GM13977 (cell line): ENCODE data around the gene CNOT6L.

Experiments
- DNase-seq: peaks from one replicate; pipeline ENCODE4 v3.0.0; 2012; ENCODE audit warnings: low spot score
- in situ Hi-C: fragments of 300-500 bp; cut with MboI; formaldehyde crosslinking; loops from one replicate; pipeline ENCODE4 v1.12.0; 2022; ENCODE audit warnings: low sequenced_read_pairs, low pct_unique_long_range_greater_than_20kb, mixed read lengths, inconsistent platforms; ENCODE audit not compliant: unreplicated experiment
- TF ChIP-seq, protein P1 (sequence below): IDR thresholded peaks from 2 replicates; pipeline ENCODE4 v1.5.1; 2012; ENCODE audit warnings: mild to moderate bottlenecking, control low read depth; ENCODE audit not compliant: insufficient read depth; ENCODE audit errors: extremely low read depth, missing control alignments

Gene CNOT6L

DNA sequence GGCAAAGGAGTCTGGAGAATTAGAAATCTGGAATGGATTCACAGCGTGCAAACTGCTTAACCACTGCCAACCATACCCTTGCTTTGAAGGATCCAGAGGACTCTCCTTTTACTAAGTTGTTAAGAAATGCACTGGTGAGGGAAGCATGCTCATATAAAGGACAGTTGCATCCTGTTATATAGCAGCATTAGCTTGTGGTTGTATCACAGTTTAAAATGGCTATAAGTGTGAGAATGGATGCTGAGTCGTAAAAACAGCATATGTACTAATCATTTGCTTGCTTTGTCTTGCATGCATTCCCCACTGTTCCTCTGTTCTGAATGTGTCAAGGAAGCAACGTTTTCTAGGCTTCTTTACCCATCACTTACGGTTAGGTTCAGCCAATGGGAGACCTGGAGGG, 112.5 kb downstream of the CNOT6L start:
- DNase-seq: no peak
- TF ChIP-seq, protein P1, sequence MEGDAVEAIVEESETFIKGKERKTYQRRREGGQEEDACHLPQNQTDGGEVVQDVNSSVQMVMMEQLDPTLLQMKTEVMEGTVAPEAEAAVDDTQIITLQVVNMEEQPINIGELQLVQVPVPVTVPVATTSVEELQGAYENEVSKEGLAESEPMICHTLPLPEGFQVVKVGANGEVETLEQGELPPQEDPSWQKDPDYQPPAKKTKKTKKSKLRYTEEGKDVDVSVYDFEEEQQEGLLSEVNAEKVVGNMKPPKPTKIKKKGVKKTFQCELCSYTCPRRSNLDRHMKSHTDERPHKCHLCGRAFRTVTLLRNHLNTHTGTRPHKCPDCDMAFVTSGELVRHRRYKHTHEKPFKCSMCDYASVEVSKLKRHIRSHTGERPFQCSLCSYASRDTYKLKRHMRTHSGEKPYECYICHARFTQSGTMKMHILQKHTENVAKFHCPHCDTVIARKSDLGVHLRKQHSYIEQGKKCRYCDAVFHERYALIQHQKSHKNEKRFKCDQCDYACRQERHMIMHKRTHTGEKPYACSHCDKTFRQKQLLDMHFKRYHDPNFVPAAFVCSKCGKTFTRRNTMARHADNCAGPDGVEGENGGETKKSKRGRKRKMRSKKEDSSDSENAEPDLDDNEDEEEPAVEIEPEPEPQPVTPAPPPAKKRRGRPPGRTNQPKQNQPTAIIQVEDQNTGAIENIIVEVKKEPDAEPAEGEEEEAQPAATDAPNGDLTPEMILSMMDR: no peak
- in situ Hi-C loops: no loop called here

DNA sequence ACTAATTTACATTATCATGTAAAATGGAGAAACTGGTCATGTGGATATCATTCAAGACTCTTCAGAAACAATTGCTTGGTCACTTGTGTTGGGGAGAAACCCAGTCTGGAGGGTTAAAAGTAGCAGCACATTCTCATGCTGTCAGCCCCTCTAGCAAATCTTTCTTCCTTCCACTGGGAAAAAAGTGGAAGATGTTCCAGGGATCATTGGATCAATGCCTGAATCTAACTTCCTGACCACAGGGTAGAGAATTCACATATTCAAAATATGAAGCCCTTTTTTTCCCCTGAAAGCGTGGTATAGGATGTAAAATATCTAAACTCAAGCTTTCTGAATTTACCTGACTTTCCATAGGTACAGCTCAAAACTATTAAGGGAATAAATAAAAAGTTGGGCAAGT, 115.5 kb downstream of the CNOT6L start:
- no peak for DNase-seq
- TF ChIP-seq, protein P1: no peak
- in situ Hi-C loops: no loop called here

DNA sequence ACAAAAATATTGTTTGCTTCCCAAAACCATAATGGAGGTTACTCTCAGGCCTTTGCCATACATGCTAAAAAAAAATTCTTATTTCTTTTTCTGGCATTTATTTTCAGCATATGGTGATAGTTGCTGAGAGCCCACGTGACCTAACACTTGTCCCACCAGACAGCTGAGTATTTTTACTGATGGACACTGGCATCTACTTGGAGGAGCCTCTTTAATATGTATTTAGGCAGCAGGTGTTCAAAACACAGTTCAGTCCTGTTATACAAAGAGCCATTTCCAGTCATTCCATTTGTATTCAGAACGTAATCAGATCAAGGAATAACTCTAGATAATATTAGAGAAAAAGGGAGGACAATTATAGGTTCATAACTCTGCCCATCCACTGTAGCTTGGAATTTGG, 118.0 kb downstream of the CNOT6L start:
- no peak for DNase-seq
- in situ Hi-C loops: no loop called here
- TF ChIP-seq, protein P1: no peak

DNA sequence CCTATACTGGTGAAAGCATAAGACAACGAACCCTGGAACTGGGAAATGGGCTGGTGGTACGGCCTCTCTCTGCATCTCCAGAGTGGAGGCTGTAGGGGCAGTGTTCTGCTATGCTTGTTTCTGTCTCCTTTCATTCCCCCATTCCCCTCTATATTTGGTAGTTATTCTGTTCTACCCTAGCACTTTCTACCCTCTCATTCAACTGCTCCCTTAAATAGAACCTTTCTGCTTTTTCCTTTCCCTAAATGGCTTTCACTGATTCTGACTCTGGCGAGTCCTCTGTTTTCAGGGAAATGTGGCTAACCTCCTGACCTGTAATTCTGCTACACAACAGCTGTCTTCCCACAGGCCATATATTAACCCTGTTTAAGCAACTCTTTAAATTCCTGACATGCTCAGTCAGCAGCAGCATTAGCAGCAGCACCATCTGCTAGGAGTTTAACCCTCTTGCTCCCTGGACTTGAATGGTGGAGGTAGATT, 119.4 kb downstream of the CNOT6L start:
- TF ChIP-seq, protein P1: no peak
- DNase-seq: no peak
- in situ Hi-C loops: no loop called here

DNA sequence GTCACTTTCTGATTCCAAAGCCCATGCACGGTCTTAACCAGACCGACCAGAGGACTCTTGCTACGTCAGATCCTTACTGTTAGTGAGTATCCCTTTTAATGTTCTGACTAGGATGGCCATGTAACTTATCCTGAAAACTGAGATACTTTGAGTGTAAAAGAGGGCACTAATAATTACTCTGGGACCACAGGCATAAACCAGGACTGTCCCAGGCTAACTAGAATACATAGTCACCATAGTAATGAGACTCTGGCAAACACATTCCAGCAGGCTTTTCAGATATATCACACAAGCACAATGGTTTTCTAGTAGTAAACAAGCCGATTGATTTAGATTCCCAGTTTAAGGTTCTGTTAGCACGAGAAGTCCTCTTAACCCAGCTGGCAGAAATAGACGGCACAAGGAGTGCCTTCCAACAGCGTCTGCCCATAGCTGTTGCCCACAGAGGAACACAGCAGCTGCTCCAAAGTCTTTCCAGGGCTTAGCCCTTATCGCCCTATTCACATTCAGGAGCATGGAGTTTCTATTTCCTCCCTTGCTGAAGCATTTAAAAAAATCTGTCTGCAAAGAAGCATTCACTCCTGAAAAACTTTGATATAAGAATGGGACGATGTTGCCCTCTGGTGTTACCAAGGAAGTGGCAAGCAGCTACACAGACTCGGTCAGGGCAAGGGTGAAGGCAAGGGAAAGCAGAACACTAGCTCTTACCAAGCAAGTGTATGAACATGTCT, 121.1 kb downstream of the CNOT6L start:
- TF ChIP-seq, protein P1: peak; percentile 9
- in situ Hi-C loops: no loop called here
- DNase-seq: no peak

DNA sequence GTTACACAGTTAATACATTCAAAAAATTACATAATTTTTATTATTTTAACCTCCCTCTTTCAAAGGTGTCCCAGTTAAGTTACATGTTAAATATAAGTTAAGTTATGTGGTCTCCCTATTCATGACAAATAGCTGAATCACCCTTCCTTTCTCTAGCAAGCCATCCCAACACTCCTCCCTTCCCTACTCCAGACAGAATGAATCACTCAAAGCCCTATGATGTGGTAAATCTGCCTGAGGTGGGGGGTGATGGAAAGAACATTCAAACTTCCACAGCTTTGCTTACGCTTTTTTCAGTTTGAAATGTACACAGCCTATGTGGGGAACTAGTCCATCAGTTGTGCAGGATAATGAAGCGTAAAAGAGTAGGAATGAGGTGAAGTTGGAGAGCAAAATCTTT, 123.4 kb downstream of the CNOT6L start:
- TF ChIP-seq, protein P1: no peak
- DNase-seq: no peak
- in situ Hi-C loops: no loop called here
